COLO829 (cell line): ENCODE measurements around the gene THY1.
"Not testable (repeated sequence)": the region's sequence is repeated elsewhere in the genome, so short reads cannot be mapped to it uniquely, and the experiment has no call there.

ENCODE experiments used
- DNase-seq: peaks from one replicate; pipeline ENCODE4 v3.0.0; 2012; ENCODE audit warnings: low spot score

THY1 gene

GRCh38 chr11:119418759-119419158 lies 4.2 kb downstream of the THY1 start:
- DNase-seq: no peak

- no peak for DNase-seq
These were observed 5.0 kb downstream of the THY1 start for GRCh38 chr11:119417726-119418540.

DNA sequence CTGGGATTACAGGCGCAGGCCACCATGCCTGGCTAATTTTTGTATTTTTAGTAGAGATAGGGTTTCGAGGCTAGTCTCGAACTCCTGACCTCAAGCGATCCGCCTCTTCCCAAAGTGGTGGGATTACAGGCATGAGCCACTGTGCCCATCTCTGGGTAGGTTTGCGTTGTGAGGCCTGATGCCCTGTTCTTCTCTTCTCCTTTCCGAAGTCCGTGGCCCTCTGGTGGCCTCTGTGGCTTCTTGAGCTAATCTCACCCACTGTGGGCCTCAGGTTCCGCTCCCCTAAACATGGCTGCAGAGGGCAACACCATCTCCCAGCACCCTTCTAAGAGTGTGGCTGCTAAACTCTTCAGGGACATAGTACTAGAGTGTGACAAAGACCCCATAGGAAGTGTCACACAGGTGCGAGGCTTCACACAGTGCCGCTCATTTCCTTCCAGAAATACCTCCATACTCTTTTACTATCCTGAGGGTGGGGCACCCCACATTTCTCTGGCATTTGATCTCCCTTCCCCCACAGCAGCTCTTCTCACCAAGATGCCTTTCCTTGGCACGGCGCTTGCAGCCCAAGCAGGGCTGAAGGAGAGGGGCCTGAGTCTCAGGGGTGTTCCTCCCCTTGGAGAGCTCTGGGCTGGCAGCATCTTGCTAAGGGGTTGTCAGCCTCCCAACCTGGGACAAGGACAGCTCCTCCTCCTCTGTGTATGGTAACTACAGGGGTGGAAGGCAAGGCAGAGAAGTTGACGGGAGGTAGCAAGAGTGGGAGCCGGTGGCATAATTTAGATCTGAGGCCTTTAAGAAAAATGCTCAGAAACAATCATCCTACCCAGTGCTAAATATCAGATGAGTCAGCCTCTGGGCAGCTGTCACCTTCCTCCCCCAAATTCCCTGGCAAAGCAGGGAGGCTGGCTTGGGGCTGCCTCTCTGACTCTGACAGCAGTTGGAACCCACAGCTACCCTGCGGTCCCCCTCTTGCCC lies 6.1 kb downstream of the THY1 start:
- DNase-seq: no peak

DNA sequence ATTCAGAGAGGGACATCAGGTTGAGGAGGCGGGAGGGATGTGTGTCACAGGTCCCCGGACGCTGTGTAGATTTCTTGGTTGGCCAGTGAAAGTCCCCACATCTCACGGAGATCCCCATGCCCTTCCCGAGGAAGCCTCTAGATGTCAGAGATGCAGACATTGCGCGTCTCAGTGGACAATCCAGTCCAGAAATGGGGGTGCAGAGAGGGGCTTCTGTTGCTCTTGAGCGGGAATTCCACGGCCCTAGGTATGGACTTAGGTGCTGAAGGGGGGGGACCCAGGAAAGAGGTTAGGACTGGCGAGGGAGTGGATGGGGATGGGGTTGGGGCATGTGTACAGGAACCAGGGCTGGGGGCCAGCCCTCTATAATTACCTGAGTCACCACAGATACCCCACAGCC lies 7.0 kb downstream of the THY1 start:
- no peak for DNase-seq

DNA sequence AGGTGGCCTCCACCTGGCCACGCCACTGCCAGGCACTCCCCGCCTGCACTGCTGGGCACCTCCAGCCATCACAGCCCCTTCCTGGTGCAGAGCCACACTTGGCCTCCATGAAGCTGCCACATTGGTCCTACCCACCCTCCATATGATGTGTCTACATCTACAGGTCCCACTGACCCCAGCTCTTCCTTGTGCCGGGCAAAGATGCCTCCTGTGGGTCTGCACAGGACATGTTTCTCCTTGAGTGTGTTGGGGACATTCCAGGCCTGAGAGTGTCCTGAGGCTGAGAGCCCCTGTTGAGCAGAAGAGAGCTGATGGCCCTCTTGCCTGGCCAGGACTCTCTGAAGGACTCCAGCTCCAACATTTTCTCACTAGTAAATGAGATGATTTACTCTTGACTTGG lies 7.5 kb downstream of the THY1 start:
- DNase-seq: no peak

GRCh38 chr11:119414734-119415133 lies 8.2 kb downstream of the THY1 start:
- DNase-seq: no peak

DNA sequence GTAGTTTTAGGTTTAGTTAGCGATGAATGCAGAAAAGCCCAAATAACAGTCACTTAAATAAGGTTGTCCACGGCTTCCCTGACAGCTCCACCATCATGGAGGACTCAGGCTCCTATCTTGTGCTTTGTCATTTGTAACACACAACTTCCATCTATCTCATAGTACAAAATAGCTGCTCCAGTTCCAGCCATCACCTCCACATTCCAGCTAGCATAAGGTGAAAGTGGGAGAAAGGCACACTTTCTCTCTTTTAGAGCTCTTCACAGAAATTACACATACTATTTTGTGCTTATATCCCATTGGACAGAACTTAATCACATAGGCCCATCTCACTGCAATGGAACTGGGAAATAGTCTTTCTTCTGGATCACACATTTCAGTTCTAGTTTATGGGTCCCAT lies 8.7 kb downstream of the THY1 start:
- DNase-seq: no peak

- DNase-seq: no peak
These were observed 10.9 kb downstream of the THY1 start for GRCh38 chr11:119412072-119412471.

GRCh38 chr11:119410501-119410900 lies 12.5 kb downstream of the THY1 start:
- DNase-seq: no peak

- no peak for DNase-seq
These were observed 13.2 kb downstream of the THY1 start for GRCh38 chr11:119409731-119410130.

DNA sequence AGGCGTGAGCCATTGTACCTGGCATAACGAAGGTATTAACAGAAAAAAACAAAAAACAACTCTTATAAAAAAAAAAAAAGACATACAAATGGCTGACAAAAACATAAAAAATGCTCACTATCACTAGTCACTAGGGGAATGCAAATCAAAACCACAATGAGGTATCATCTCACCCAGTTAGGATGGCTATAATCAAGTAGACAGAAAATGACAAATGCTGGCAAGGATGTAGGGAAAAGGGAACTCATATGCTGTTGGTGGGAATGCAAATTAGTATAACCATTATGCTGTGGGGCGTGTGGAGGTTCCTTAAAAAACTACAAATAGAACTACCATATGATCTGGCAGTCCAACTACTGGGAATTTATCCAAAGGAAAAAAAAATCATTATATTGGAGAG lies 17.0 kb downstream of the THY1 start:
- DNase-seq: no peak

DNA sequence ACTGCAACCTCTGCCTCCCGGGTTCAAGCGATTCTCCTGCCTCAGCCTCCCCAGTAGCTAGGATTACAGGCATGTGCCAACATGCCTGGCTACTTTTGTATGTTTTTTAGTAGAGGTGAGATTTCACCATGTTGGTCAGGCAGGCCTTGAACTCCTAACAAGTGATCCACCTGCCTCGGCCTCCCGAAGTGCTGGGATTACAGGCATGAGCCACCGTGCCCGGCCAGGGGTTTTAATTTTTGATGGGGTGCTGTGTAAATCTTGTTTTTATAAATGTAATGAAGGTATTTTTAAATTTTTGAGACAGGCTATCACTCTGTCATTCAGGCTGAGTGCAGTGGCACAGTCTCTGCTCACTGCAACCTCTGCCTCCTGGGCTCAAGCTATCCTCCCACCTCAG lies 17.5 kb downstream of the THY1 start:
- DNase-seq: not testable (repeated sequence)

DNA sequence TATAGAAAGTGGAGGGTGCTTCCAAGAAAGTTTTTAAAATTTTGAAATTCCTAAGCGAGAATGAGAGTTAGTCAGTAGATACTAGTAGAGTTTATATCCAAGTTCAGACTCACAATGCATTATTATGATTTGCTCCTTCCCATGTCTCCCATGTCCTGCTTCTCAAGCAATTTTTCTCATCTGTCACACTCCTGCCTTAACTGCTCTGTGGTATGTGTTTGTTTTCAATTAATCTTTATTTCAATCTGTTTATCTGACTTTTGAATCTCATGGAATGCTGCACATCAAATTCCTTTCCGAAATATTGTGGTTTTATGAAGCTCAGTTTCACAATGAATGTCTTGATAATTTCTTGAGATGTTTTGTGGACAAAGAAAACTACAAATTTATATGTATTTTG lies 18.1 kb downstream of the THY1 start:
- DNase-seq: no peak

- no peak for DNase-seq
These were observed 20.0 kb downstream of the THY1 start for GRCh38 chr11:119403021-119403420.

GRCh38 chr11:119402470-119402869 lies 20.5 kb downstream of the THY1 start:
- no peak for DNase-seq

DNA sequence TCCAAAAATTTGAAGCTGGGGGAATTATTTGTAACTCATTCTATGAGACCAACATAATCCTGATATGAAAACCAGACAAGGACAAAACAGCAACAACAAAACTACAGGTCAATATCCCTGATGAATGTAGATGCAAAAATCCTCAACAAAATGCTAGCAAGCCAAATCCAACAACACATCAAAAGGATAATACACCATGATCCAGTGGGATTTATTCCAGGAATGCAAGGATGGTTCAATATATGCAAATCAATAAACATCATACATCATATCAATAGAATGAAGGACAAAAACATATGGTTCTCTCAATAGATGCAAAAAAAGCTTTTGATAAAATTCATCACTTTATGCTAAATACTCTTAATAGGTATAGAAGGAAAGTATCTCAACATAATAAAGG lies 22.1 kb downstream of the THY1 start:
- DNase-seq: no peak

GRCh38 chr11:119397740-119398139 lies 25.2 kb downstream of the THY1 start:
- no peak for DNase-seq

DNA sequence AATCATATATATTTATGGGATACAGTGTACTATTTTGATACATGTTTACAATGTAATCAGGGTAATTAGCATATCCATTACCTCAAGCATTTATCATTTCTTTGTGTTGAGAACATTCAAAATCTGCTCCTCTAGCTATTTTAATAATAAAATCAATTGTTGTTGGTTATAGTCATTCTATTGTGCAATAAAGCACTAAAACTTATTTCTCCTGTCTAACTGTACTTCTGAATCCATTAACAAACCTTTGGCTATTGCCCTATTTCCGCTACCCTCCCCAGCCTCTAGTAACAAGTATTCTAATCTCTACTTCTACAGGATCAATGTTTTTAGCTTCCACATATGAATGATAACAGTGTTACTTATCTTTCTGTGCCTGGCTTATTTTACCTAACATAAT lies 26.1 kb downstream of the THY1 start:
- DNase-seq: no peak

- no peak for DNase-seq
These were observed 31.7 kb downstream of the THY1 start for GRCh38 chr11:119391275-119391674.

DNA sequence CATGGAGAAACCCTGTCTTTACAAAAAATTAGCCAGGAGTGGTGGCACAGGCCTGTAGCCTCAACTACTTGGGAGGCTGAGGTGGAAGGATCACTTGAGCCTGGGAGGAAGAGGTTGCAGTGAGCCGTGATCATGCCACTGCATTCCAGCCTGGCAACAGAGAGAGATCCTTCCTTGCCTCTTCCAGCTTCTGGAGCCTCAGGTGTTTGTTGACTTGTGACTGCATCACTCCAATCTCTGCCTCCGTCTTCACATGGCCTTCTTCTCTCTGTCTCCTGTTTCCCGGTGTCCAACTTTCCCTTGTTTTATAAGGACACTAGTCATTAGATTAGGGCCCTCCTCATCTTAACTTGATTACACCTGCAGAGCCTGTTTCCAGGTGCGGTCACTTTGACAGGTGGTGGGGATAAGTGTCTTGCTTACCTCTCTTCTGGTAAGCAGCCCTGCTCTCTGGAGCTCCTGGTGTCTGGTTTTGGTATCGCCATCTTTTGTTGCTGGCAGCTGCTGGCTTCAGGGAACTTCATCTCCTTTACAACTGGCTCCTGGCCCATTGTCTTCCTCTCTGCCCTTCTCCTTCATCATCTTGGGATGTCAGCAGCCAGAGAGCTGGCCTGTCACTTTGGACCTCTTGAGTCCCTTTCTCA lies 33.2 kb downstream of the THY1 start:
- DNase-seq: no peak

- no peak for DNase-seq
These were observed 34.9 kb downstream of the THY1 start for GRCh38 chr11:119388103-119388502.

GRCh38 chr11:119384332-119384731 lies 38.6 kb downstream of the THY1 start:
- no peak for DNase-seq

GRCh38 chr11:119382513-119382912 lies 40.5 kb downstream of the THY1 start:
- not testable (repeated sequence) for DNase-seq
